GM19023 (cell line): ENCODE results near the gene CCAR1.
"Not testable (repeated sequence)": the region's sequence is repeated elsewhere in the genome, so short reads cannot be mapped to it uniquely, and the experiment has no call there.

Experiments used
- ATAC-seq: cut with Tn5 transposase; IDR thresholded peaks from one replicate; pipeline ENCODE4 v1.9.1; 2021; ENCODE audit warnings: mild to moderate bottlenecking, moderate library complexity; ENCODE audit not compliant: unreplicated experiment

The CCAR1 gene

GRCh38 chr10:68827592-68827959, 106.5 kb downstream of the CCAR1 start:
- peak; percentile 31 for ATAC-seq

GRCh38 chr10:68828083-68828601, 107.1 kb downstream of the CCAR1 start:
- peak; percentile 37 for ATAC-seq

- no peak for ATAC-seq
Observed at GRCh38 chr10:68828833-68829232, 107.8 kb downstream of the CCAR1 start.

GRCh38 chr10:68829521-68829920, 108.5 kb downstream of the CCAR1 start:
- ATAC-seq: no peak

DNA sequence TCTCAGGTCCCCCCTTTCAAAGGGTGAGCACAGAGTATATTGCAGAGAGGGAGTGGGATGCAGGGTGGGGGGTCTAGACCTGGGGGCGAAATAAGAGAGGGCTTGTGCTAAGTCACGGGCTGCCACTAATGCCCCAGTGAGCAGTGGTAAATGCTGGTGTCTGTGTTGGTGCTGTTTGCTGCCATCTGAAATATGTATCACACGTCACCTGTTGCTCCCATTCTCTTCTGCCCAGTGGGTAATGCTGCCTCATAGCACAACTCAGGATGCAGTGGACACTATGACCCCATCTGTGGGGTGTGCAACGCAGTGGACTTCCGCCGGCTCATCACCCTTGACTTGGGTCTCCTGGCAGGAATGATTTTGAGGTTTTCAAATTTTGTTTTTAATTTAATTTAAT, 108.9 kb downstream of the CCAR1 start:
- no peak for ATAC-seq

DNA sequence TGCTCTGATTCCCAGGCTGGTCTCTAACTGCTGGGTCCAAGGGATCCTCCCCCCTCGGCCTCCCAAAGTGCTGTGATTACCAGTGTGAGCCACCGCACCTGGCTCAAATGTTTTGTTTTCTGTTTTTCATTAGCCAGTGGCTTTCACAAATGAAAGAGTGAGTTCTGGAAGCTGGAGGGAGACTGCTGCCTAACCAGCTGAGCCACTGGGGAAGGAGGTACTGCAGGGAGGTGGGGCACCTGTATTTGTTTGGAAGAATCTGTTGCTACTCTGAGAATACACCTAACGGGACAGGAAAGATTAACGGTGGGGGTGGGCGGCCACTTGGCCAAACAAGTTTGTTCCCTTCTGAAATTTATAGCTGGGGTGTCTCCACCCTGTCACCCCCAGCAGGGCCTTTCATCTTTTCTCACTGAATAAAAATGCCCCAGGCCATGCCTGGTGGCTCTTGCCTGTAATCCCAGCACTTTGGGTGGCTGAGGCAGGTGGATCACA, 111.0 kb downstream of the CCAR1 start:
- ATAC-seq: no peak

GRCh38 chr10:68832601-68833000, 111.6 kb downstream of the CCAR1 start:
- ATAC-seq: no peak

GRCh38 chr10:68837626-68838322, 116.7 kb downstream of the CCAR1 start:
- no peak for ATAC-seq

DNA sequence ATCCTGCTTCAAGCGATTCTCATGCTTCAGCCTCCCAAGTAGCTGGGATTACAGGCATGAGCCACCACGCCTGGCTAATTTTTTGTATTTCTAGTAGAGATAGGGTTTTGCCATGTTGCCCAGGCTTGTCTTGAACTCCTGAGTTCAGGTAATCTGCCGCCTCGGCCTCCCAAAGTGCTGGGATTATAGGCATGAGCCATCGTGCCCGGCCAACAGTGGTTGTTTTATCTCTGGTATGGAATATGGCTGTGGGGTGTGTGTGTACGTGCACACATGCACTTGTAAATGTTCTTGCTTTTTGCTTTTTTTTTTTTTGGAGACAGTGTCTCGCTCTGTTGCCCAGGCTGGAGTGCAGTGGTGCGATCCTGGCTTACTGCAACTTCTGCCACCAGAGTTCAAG, 119.6 kb downstream of the CCAR1 start:
- not testable (repeated sequence) for ATAC-seq
